Activated naive CD4-positive, alpha-beta T cell treated with anti-CD3 and anti-CD28 coated beads, Interleukin-2, amount 50 U/mL, for 72 hours (primary cell): Measurements from ENCODE around the gene CACNG4. TPM values are rescaled to one million over a fixed set of nuclear protein-coding genes. Genes with fewer than 3 reads are reported as not detected.
"Not testable (repeated sequence)": the region's sequence is repeated elsewhere in the genome, so short reads cannot be mapped to it uniquely, and the experiment has no call there.

Source experiments
- ATAC-seq, 2 donors: fragments of 150-1000 bp; cut with Tn5 transposase; 2 replicates each; pipeline ENCODE4 v1.10.0; 2021; ENCODE audit warnings: mild to moderate bottlenecking in 2 of 2, moderate library complexity in 2 of 2
- DNase-seq, 2 donors: peaks; one replicate each; pipeline ENCODE4 v3.0.0; 2021 to 2022; ENCODE audit warnings: low spot score in 2 of 2
- H3K27ac Mint-ChIP-seq, 2 donors: one replicate each; pipeline ENCODE4 v1.8.0; 2022; ENCODE audit warnings: mild to moderate bottlenecking in 2 of 2, mixed read lengths in 2 of 2
- H3K36me3 Mint-ChIP-seq, 2 donors: one replicate each; pipeline ENCODE4 v1.8.0; 2022; ENCODE audit warnings: mixed read lengths in 2 of 2
- H3K9me3 Mint-ChIP-seq, 2 donors: one replicate each; pipeline ENCODE4 v1.8.0; 2022; ENCODE audit warnings: mixed read lengths in 2 of 2
- total RNA-seq, 2 donors: library from RNA; stranded (reverse); gene quantifications; one replicate each; pipeline ENCODE4 v1.2.3, GENCODE V29; 2022

Gene CACNG4
- total RNA-seq, 2 donors from 2014 or later: not detected

DNA sequence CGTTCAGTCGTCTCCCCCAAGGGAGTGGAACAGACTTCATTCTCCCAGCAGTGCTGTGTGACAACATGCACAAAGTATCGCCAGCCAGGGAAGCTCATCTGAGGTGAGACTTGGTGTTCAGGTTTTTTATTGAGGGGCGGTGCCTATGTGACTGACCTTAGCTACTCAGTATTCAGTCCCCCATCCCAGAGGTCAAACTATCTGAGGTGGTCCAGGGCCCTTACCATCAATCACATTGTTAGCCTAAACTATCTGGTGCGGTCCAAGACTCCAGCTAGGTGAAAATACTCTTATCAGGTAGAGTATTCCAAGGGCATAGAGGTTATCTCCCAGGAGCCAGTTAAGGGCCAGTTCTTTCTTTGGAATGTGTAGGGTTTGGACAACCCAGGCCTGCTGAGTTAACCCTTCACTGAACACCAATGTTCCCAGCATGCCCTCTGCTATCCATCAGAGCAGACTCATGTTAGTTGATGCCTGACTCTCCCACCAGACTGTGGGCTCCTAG, 74.4 kb downstream of the CACNG4 start:
- DNase-seq: no peak
- Mint-ChIP-seq H3K9me3 (no peaks in the 10 kb centered on the region), H3K36me3 (no peaks in the 10 kb centered on the region), H3K27ac (no peak overlapping the region)
- no peak for ATAC-seq

DNA sequence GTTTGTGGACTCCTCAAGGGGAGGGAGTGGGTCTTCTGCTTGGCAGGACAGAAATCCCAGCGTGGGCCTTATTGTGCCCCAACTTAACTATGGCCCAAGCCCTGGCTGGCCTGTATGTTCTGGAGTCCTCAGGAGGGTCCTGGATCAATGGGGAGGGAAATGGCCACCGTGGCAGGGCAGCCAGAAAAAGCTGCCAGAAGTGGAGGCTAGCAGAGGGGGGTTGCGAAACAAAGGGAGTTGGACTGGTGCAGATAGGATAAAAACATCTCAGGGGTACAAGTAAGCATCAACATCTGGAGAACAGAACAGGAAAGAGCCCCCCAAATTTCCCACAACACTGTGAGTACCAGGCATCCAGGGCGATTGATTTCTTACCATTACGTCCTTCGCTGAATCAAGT, 76.1 kb downstream of the CACNG4 start:
- Mint-ChIP-seq H3K9me3 (no peaks in the 10 kb centered on the region), H3K36me3 (no peaks in the 10 kb centered on the region), H3K27ac (no peak overlapping the region)
- DNase-seq: no peak
- ATAC-seq: no peak

DNA sequence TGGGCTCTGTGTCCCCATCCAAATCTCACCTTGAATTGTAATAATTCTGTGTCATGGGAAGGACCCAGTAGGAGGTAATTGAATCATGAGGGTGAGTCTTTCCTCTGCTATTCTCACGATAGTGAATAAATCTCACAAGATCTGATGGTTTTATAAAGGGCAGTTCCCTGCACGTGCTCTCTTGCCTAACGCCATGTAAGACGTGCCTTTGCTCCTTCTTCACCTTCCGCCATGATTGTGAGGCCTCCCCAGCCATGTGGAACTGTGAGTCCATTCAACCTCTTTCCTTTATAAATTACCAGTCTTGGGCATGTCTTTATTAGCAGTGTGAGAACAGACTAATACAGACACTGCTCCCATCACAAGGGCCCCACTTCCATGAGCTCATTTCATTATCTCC, 76.6 kb downstream of the CACNG4 start:
- not testable (repeated sequence) for DNase-seq, H3K27ac Mint-ChIP-seq, H3K9me3 Mint-ChIP-seq, ATAC-seq, H3K36me3 Mint-ChIP-seq

GRCh38 chr17:67041531-67041930, 77.0 kb downstream of the CACNG4 start:
- Mint-ChIP-seq H3K9me3 (no peaks in the 10 kb centered on the region), H3K27ac (no peak overlapping the region)
- no peak for ATAC-seq

DNA sequence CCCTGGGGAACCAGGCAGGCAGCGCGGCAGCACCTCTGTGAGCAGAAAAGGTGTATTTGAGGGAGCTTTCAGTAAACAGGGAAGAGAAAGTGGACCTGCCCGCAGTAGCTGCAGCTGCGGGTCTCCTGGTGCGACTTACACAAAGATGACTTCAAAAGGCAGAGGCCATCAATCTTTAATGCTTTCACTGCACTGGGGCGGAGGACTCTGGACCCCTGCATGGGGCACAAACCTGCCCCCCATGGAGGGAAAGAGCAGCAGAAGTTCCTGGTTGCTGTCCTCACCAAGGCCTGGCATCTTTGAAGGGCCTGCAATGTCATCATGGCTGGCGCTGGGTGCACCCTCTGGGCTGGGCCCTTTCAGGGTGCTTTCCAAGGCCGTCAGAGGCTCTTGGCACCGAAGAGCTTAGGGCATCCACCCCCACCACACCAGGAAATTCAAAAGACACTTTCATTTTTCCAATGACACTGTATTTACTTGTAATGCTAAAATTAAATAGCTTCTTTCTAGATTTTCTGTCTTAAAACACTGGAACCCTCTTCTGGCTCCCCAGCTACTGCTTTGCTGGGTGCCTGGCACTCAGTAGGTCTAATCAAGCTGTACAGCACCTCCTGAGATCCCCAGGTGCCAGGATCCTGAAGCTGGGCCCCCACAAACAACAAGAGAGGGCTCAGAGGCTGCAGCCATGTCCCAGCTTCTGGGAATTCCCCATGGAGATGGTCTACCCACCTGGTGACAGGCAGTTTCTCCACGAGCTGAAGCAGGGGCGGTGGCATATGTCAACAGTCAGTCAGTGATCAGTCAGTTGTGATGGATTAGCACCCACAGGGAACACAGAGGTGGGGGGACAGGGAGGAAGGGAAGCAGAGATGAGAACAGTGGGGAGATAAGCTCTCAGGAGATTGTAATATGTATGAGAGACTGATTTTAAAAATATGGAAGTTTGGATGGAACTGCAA, 77.7 kb downstream of the CACNG4 start:
- ATAC-seq (no peak), DNase-seq (no peak)
- no peaks in the 10 kb centered on the region for H3K36me3 Mint-ChIP-seq
- peaks cover 0 to under 1% of the 10 kb centered on the region in 2 donors for H3K9me3 Mint-ChIP-seq
- H3K27ac Mint-ChIP-seq: peak overlapping the region in 1 of 2 donors; percentile 72

More at GRCh38 chr17:67041531-67041930, 77.0 kb downstream of the CACNG4 start:
- DNase-seq: no peak
- no peaks in the 10 kb centered on the region for H3K36me3 Mint-ChIP-seq

DNA sequence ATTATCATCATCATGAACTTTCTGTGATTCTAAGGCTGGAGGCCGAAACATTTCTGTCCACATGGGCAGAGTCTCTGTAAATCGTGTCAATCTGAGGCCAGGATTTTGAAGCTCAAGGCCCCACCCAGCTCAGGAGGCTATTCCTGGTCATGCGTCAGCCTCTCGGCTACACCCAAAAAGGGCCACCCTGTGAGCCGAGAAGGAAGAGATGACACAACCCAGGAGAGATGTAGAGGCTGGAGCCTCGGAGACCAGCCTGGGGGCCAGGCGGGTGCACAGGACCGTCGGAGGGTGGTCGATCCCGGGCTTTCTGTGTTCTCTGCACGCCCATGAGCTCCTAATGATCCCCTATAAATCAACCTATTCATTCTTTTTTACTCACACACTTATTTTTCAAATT, 78.8 kb downstream of the CACNG4 start:
- DNase-seq (no peak), ATAC-seq (no peak)
- H3K36me3 Mint-ChIP-seq: peaks cover 5 to 10% of the 10 kb centered on the region in 2 donors
- H3K9me3 Mint-ChIP-seq: peaks cover 0 to 10% of the 10 kb centered on the region in 2 donors
- no peak overlapping the region for H3K27ac Mint-ChIP-seq

- ATAC-seq (no peak), DNase-seq (no peak)
- Mint-ChIP-seq H3K27ac (no peak within 1 kb of the TSS), H3K36me3 (peaks cover 11 to 18% of the 10 kb centered on the region in 2 donors), H3K9me3 (peaks cover 9 to 19% of the 10 kb centered on the region in 2 donors)
Measured at GRCh38 chr17:67044016-67044772, 79.7 kb downstream of the CACNG4 start, which contains the start of gene CACNG1. Gene CACNG1 (plus strand): TSS chr17:67044554. CDS start chr17:67044661, 107 bp downstream.

DNA sequence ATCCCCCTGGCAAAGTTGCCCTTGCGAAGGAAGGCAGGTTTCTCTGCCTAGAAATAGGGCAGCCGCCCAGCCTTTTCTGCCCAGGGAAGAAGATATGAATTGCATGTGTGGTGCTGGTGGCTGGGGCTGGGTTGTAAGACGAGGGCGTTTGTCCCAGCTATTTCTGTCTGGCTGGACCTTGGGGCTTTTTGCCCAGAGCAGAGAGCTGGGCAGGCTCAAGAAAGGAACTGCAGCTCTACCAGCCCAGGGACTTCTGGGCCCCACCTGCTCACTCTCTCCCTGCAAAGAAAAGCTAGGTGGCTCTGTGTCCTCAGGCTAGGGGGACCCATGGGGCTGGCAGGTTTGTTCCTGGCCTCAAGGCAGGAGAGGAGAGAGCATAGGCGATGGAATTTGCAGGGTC, 80.4 kb downstream of the CACNG4 start:
- ATAC-seq (no peak), DNase-seq (no peak)
- Mint-ChIP-seq H3K36me3 (peaks cover 11 to 23% of the 10 kb centered on the region in 2 donors), H3K27ac (no peak overlapping the region), H3K9me3 (peaks cover 13 to 23% of the 10 kb centered on the region in 2 donors)

- DNase-seq: no peak
- Mint-ChIP-seq H3K36me3 (peaks cover 11 to 23% of the 10 kb centered on the region in 2 donors), H3K9me3 (peaks cover 13 to 23% of the 10 kb centered on the region in 2 donors), H3K27ac (no peak overlapping the region)
- no peak for ATAC-seq
Measured at GRCh38 chr17:67046398-67046797, 81.9 kb downstream of the CACNG4 start.

DNA sequence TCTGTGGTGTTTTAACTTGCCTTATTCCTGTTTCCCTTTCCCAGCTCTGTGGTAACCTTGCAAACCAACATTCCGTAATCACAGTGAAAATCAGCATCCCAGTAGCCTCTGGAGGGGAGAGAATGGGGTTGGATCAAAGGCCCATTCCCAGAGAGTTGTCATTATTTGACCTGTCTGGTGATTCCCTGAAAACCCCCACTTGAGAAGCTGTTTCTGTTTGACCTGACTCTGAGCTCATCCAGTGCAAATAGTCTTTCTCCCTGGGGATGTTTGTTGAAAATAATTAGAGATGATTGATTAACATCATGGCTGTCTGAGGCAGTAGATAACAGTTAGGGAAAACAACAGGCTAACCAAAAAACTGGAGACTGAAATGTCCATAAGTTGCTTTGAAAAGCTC, 82.9 kb downstream of the CACNG4 start:
- DNase-seq (no peak), ATAC-seq (no peak)
- Mint-ChIP-seq H3K9me3 (peaks cover 13 to 23% of the 10 kb centered on the region in 2 donors), H3K27ac (no peak overlapping the region), H3K36me3 (peaks cover 11 to 23% of the 10 kb centered on the region in 2 donors)

- Mint-ChIP-seq H3K27ac (no peak overlapping the region), H3K36me3 (peaks cover 11 to 23% of the 10 kb centered on the region in 2 donors), H3K9me3 (peaks cover 13 to 23% of the 10 kb centered on the region in 2 donors)
- ATAC-seq: no peak
- no peak for DNase-seq
Measured at GRCh38 chr17:67049025-67049739, 84.7 kb downstream of the CACNG4 start.

DNA sequence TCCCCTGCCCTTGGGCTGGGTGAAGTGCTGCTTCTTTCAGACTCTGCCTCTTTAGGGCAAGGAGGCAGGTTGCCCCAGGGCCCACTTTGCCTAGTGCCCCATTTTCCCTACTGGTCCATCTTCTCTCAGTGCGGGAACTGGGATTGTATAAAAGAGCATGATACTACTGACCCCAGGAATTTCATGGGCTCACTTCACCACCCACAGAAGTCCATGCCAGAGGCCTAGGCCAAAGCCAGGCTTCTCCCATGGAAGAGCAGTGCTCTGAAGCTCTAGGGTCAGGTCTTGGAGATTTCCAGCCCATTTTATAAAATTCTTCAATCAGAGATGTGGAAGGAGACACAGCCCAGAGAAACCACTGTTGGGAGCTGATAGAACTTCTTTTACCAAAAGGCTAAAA, 85.6 kb downstream of the CACNG4 start:
- Mint-ChIP-seq H3K27ac (no peak overlapping the region), H3K36me3 (peaks cover 11 to 23% of the 10 kb centered on the region in 2 donors), H3K9me3 (peaks cover 13 to 23% of the 10 kb centered on the region in 2 donors)
- ATAC-seq (no peak), DNase-seq (no peak)

DNA sequence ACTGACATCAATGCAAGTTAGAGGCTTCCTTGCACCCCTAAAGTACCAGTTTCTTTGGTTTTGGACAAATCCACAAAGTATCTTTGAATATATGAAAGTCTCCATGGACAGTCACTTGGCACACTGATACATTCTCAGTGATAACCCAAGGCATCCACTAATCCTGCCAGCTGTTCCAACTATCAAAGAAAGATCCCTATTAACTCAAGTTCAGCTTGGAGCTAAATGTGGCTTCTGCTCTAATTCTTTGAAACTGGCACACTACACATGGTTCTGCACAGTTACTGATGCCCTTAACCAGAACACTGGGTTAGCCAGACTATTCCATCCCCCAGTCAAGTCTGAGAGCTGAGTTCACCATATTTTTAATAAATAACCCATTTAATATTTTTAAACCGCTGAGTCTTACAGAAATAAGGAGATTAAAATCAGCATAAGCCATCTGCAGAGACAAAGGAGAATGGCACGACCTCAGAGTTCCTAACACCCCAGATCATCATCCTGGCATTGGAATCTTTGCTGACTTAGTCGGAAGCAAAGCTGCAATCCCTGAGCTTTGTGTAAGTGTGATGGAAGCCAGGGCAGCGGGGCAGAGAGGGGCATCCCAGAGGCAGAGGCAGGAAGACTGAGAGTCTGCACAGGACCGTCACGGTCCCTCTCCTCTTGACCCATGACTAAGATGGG, 86.1 kb downstream of the CACNG4 start:
- ATAC-seq: no peak

GRCh38 chr17:67051155-67051538, 86.6 kb downstream of the CACNG4 start:
- Mint-ChIP-seq H3K36me3 (peaks cover 11 to 23% of the 10 kb centered on the region in 2 donors), H3K27ac (no peak overlapping the region), H3K9me3 (peaks cover 13 to 23% of the 10 kb centered on the region in 2 donors)
- DNase-seq: no peak
- ATAC-seq: no peak

More for the DNA sequence above, 86.1 kb downstream of the CACNG4 start:
- H3K9me3 Mint-ChIP-seq: peaks cover 13 to 23% of the 10 kb centered on the region in 2 donors
- H3K36me3 Mint-ChIP-seq: peaks cover 11 to 23% of the 10 kb centered on the region in 2 donors
- no peak overlapping the region for H3K27ac Mint-ChIP-seq
- DNase-seq: peak in 1 of 2 donors; percentile 4

- Mint-ChIP-seq H3K9me3 (peaks cover 13 to 23% of the 10 kb centered on the region in 2 donors), H3K36me3 (peaks cover 11 to 23% of the 10 kb centered on the region in 2 donors), H3K27ac (no peak overlapping the region)
- ATAC-seq (no peak), DNase-seq (no peak)
Measured at GRCh38 chr17:67051837-67052236, 87.3 kb downstream of the CACNG4 start.
